GM19025 (cell line): ENCODE results near the gene MARK4.
"Not testable (repeated sequence)": the region's sequence is repeated elsewhere in the genome, so short reads cannot be mapped to it uniquely, and the experiment has no call there.

Experiments
- ATAC-seq: cut with Tn5 transposase; IDR thresholded peaks from one replicate; pipeline ENCODE4 v1.9.1; 2021; ENCODE audit warnings: mild to moderate bottlenecking, low read depth, moderate library complexity; ENCODE audit not compliant: unreplicated experiment

Gene MARK4

DNA sequence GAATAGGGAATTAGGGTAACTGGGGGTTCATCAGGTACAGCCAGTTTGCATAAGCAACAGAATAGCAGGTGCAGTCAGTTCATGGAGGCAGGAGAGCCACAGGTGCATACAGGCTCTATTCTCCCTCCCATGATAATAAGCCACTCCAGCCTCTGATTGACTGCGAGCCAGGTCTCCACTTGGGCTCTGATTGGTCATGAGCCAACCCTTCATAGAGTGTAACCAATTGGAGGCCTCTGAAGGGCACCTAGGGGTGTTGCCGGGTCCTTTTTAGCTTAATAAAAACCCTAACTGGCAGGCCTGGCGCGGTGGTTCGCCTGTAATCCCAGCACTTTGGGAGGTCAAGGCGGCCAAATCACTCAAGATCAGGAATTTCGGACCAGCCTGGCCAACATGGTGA, 80.3 kb downstream of the MARK4 start:
- ATAC-seq = no peak

DNA sequence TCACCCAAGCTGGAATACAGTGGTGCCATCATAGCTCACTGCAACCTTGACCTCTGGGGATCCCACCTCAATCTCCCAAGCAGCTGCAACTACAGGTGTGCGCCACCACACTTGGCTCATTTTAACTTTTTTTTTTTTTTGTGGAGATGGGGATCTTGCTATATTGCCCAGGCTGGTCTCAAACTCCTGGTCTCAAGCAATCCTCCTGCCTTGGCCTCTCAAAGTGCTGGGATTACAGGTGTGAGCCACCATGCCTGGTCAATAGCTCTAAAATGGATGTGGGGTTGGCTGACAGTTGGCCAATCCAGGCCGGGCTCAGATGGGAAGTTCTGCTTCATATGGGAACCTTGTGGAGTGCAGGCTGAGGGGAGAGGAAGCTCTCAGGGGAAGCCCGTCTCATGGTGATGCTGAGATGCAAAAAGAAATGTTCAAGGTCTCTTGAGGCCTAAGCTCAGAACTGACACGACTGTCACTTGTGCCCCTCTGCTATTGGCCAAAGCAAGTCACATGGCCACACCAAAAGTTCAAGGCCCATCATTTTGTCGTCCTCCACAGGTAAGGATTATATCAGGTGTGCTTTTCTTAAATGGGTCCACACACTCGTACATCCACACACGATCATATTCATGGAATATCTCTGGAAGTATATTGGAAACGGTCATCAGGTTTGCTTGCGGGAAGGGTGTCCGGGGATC, 82.7 kb downstream of the MARK4 start:
- no peak for ATAC-seq

DNA sequence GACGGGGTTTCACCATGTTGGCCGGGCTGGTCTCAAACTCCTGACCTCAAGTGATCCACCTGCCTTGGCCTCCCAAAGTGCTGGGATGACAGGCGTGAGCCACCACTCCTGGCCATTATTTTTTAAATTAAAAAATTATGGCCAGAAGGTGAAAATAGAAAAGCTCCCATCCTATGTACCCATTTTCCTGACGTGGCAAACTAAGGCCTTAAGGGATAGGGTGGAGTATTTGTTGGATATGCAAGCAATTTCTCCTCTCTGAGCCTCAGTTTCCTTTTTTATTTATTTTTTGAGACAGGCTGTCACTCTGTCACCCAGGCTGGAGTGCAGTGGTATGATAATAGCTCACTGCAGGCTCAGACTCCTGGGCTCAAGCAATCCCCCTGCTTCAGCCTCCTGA, 83.8 kb downstream of the MARK4 start:
- ATAC-seq = not testable (repeated sequence)

DNA sequence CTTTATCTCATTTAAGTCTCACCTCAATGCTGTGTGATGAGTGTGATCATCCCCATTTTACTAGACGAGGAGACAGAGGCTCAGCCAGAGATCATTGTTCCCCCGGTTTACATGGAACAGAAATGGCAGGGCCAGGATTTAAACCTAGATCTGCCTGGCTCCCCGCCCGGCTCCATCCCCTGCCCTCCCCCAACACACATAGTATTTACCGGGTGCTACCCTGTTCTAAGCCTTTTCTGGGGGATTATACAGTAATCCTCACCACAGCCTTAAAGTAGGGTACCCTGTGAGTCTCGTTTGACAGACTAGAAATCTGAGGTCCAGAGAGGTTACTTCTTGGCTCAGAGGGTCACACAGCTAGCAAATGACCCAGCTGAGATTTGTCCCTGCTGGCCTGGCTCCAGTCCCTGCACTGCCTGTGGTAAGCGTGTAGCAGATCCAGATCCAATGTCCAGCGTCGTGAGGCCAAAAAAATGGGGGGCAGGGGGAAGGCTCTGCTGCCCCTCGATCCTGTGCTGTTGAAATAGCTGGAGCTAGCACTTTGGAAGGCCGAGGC, 85.7 kb downstream of the MARK4 start:
- ATAC-seq = no peak

DNA sequence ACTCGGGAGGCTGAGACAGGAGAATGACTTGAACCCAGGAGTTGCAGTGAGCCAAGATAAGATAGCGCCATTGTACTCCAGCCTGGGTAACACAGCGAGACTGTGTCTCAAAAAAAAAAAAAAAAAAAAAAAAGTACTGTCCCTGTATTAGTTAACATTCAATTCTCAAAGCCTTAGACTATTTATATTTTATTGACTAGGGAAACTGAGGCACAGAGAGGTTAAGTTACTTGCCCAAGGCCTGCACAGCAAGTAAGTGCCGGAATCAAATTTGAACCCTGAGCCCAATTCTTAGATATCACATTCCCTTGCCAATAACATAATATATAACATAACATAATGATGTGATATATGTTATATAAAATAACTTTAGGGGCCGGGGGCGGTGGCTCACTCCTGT, 88.6 kb downstream of the MARK4 start:
- no peak for ATAC-seq

DNA sequence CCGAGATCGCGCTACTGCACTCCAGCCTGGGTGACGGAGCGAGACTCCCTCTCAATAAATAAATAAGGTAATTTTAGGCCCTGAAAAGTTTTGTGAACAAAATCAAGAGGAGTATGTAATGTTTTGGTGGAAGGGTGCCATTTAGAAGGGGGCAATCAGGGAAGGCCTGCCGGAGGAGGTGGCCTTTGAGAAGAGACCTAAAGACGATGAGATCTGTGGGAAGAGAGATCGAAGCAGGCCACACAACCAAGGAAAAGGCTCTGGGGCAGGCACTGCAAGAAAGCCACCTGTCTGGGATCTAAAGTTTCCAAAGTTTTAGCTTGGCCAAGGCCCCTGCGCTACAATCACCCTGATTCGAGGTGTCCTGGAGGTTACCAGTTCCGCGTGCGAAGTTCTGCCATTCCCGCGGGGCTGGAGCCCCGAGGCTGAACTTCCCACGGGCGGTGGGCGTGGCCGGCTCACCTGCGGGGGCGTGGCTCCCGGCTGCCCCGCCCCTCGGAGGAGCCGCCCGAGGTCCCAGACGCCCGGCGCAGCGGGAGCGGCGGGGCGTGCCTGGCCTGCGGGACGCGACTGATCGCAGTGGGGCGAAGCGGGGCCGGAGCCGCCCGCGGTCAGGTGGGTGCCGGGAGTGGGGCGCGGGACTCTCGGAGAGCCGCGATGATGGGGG, 89.3 kb downstream of the MARK4 start, which contains the start of gene KLC3:
KLC3 (plus strand) TSS at position 519 of the 667 bp plus-strand sequence. CDS start 4,792 bp downstream, outside the sequence.
- ATAC-seq = no peak

DNA sequence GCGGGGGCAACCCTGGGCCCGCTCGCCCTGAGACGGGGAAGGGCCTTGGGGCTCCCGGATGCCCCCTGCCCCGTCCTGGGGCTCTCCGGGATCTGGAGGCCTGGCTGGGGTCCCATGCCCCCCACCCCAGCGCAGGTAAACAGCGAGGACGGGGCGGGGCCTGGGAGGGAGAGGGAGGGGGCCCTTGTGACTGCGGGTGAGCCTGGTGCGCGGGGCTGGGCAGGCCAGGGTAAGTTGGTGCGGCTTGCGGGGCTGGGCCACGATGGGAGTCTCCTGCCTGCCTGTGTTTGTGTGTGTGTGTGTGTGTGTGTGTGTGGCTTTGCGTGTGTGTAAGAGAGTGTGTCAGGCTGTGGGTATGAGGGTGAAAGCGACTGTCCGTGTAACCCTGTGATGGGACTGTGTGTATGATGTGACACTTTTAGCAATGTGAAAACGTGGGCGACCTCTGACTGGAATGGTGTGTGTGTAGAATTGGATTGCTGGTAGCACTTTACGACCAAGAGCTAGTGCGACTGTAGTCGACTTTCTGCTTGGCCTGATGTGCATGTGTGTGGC, 89.9 kb downstream of the MARK4 start:
- no peak for ATAC-seq

DNA sequence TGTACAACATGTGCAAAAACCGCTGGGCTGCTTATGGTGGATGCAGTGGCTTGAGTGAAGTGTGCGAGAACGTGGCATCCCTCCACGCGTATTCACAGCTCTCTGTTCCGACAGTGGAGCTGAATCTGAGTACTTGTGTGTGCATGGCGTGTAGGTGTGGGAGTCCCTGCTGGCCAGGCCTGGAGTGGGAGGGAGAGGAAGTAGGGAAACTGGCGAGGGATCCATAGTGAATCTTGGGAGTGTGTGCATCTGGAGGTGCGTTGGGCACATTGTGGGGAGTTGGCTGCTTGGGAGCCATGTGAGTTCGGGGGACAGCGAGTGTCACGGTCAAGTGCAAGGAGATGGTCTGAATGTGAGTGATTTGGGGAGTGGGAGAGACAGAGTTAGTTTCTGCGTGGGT, 91.8 kb downstream of the MARK4 start:
- ATAC-seq = no peak

DNA sequence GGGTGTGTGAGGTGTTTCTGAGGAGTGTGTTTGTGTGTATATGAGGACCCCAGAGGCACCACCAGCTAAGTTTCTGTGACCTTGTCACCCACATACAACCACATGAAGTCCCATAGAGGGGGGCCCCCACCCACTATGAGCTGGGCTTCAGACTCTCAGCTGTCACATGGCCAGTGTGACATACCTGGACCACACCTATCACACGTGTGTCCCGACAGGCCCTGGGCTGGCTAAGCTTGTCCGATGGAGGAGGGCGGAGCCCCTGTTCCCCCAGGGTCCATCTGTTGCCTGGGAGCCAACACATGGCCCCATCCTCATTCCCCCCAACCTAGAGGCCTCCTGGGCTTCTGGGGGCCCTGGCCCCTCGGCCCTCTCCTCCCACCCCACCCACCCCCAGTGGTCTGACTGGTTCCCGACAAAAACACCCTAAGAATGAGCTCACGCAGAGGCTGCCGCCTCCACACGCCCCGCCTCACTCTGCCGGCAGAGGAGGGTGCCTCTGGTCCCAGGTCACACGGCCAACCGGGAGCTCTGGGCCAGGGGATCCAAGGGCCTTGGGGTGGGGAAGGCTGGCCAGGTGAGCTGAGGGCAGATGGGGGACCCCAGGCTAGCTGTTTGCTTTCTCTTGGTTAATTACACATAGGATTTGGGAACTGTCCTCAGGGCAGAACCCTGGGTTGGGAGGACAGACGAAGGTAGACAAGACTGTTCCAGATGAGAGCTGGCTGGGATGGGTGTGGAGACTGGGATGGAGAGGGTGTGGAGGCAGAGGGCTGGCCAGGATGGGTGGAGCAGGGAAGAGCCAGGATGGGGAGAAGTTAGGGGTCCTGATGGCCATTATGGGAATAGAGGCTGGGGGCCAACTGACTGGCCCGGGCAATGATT, 93.8 kb downstream of the MARK4 start:
- no peak for ATAC-seq

DNA sequence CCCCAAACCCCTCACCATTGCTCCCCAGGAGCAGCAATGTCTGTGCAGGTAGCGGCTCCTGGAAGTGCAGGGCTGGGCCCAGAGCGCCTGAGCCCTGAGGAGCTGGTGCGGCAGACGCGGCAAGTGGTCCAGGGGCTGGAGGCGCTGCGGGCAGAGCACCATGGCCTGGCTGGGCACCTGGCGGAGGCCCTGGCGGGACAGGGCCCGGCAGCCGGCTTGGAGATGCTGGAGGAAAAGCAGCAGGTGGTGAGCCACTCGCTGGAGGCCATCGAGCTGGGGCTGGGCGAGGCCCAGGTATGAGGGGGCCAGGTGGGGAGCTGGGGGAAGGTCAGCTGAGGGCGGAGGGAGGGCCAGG, 94.4 kb downstream of the MARK4 start:
- no peak for ATAC-seq

DNA sequence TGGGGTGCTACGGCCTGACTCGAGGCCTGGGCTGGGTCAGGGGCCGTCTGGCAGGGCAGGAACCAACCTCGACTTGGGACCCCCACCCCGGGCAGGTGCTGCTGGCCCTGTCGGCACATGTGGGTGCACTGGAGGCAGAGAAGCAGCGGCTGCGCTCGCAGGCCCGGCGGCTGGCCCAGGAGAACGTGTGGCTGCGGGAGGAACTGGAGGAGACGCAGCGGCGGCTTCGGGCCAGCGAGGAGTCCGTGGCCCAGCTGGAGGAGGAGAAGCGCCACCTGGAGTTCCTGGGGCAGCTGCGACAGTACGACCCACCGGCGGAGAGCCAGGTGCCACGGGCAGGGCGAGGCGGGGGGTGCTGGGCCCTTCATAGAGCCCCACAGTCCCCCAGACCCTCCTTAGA, 95.4 kb downstream of the MARK4 start:
- no peak for ATAC-seq

DNA sequence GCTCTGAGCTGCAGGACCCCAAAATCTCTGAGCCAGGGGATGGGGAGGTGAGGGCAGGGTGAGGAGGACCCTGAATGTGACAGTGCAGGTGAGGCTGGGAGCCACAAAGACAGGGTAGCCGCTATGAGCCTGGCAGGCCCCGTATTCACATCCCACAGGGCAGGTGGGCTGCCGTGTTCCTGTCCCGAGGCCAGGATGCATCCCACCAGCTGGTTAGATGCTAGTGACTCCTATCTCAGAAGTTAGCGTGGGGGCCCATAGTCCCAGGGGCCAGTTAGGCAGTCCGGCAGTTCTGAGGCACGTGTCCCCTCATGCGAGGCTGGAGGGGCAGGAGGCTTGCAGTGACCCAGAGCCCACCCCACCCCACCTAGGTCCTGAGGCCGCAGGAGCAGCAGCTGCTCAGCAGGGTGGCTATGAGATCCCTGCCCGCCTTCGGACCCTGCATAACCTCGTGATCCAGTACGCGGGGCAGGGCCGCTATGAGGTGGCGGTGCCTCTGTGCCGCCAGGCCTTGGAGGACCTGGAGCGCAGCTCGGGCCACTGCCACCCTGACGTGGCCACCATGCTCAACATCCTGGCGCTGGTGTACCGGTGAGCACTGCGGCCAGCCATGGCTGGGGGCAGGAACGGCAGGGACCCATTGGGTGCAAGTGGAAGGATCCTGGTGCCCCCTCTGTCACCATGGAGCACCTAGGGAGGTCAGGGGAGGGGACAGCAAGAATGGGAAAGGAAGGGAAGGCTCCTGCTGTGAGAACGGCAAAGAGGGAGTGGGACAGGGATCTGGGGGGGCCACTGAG, 96.7 kb downstream of the MARK4 start:
- no peak for ATAC-seq

DNA sequence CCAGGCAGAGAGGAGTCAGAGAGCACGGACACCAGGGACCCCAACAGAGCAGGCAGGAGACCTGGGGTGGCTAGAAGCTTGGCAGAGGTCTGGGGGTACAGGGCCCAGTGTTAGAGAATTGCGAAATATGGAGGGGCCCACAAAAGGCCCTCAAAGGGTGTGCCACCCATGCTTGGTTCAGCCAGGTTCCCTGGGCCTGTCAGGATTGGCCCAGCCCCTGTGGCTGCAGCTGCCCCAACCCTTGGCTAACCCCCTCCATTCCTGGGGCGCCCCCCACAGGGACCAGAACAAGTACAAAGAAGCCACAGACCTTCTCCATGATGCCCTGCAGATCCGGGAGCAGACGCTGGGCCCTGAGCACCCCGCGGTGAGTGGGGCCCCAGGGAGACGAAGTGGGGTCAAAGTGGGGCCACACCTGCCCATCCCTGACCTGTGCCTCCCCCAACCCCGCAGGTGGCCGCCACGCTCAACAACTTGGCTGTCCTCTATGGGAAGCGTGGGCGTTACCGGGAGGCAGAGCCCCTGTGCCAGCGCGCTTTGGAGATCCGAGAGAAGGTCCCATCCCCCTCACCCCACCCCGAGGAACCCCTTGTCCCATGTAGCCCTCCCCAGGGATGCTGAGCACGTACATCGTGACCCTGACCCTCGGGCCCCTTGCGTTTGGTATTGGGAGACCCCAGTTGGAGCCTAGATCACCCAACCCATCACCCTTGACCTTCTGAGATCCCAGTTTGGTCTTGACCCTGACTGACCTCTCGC, 97.5 kb downstream of the MARK4 start:
- ATAC-seq = no peak

DNA sequence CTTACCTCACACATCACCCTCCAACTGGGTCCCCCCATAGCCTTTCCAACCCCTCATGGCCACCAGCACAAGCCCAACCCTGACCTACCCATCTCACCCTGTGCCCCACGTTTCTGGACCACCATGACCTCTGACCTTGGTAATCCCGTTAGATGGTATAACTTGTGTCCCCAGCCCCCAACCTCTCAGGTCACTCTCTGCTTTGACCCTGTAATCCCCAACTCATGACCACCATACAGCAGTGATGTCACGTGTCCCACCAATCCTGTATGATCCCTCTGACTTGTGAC, 98.0 kb downstream of the MARK4 start:
- ATAC-seq = no peak

DNA sequence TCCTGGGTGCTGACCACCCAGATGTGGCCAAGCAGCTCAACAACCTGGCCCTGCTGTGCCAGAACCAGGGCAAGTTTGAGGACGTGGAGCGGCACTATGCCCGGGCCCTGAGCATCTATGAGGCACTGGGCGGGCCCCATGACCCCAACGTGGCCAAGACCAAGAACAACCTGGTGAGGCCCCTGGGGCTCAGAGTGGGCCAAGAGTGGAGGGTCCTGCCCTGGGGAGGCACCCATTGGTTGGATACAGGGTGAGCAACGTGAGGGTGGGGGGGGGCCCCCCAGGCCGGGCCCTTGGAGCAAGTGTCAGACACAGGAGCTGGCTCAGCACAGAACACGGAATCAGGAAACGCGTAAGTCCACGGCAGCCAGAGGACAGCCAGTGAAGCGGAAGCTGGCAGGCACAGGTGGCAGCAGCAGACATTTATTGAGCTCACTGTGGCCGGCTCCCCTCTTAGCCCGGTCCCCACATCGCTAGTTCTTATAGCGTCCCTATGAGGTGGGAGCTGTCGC, 98.4 kb downstream of the MARK4 start:
- no peak for ATAC-seq

DNA sequence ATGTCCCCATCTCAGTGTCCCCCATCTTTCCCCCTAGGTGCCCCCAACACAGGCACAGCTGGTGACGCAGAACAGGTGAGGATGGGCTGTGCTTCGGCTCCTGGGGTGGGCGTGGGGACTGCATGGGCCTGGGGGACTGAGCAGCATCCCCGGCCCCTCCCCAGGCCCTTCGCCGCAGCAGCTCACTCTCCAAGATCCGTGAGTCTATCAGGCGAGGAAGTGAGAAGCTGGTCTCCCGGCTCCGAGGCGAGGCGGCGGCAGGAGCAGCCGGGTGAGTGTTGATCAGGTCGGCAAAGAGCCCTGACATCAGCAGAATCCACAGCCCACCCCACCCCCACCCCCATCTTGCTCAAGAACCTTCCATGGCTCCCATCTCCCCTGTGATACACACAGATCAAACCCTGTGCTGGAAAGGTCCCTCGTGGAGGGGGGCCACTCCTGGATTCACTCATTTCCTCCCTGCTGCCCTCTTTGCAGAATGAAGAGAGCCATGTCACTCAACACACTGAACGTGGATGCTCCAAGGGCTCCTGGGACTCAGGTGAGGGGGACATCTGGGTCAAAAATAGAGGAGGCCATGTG, 99.5 kb downstream of the MARK4 start:
- no peak for ATAC-seq

DNA sequence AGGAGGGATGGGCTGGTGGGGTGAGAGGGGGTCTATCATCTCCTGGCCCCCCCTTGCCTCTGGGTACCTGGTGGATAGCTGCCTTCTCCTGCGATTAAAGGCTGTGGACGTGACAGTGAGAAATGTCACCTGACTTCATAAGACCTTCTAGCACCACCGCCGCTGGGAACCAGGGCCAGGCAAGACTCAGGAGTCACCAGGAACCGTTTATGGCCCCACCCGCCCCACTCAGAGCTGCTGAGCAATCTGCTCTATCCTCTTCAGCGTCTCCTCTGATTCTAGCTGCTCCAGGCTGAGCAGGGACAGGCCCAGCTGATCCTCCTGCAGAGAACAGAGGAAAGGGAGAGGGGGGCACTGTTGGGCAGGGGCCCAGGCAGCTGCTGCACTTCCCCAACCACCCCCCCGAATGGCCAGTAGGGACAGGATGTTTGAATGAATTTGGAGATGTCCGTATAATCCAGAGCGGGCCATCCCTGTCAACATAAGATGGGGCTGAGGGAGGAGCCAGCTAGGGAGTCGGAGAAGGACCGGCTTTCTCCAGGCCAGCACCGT, 100.4 kb downstream of the MARK4 start:
- no peak for ATAC-seq

DNA sequence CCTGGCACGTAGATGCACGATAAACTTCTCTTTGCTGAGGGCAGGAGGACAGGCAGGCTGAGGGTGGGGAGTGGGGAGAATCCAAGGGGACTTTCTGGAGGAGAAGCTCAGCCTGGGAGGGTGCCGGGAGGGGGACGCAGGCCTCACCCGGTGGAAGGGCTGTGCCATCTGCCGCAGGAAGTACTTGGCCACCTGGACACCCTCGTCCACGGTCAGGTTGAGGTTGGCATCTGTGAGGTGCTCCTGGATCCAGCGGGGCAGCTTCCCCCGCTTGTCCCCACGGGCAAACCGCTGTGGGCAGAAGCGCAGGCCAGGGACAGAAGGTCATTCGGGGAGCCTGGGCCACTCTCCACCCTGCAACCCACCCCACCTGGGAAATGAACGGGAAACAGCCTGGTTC, 101.0 kb downstream of the MARK4 start:
- no peak for ATAC-seq

DNA sequence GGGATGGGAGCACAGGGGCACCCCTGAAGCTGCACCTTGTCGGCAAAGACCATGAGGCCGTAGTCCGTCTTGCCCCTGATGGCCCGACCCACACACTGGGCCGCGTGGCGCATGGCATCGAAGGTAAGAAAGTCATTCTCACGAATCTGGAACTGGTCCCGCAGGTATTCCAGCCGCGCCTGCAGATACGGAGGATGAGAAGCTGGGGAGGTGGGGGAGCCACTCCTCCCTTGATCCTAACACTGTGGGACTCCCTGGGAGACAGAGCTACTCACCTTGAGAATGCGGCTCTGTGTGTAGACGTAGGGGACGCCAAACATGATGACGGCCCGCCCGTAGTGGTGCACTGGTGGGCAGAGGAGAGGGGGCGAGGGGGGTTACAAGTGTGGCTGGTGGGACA, 101.4 kb downstream of the MARK4 start:
- no peak for ATAC-seq
